ENCODE measurements around the gene EFHD2.
"Not testable (repeated sequence)": the region's sequence is repeated elsewhere in the genome, so short reads cannot be mapped to it uniquely, and the experiment has no call there.

The EFHD2 gene

DNA sequence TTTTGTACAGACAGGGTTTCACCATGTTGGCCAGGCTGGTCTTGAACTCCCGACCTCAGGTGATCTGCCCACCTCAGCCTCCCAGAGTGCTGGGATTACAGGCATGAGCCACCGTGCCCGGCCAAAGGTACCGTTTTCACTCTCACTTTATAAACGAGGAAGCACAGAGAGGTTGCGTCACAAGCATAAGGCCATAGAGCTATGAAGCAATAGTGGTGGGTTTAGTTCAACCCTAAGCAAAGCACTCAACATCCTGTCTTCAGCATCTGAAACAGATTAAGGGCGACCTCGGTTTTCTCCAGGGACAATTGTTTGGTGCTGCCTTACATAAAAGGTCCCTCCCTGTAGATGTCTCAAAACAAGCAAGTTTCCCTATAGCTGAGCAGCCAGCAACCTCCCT is 25.1 kb downstream of the EFHD2 start:
- not testable (repeated sequence) for DNase-seq

DNA sequence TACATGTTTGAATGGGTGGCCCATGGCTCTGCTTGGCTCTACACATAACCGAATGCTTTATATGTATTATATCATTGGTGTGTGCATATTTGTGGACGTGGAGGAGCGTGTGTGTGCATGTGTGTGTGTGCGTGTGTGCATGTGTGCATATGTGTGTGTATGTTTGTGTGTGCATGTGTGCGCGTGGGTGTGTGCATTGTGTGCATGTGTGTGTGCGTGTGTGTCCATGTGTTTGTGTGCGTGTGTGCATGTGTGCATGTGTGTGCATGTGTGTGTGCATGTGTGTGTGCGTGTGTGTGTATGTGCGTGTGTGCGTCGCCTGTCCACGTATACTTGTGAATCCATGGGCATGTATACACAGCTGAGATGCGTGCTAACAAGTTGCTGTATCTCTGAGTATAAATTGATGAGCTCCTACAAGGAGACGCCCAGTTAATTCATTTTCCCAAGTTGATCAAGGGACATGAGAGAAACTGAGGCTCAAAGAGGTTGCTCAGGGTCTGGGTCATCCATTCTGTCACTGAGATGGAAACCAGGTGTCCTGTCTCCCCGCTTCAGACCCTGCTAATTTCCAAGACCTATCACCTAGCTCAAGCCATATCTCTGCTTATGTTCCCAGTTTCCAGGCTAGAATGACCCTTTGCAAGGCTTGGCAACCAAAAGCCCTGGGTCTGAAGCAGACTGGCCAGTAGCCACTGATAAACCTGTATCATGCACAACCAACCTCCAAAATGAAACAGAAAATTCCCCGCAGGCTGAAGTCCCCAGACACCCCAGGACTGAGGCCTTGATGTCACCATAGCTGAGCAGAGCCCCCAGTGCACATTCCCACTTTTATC is 25.8 kb downstream of the EFHD2 start:
- no peak for DNase-seq

DNA sequence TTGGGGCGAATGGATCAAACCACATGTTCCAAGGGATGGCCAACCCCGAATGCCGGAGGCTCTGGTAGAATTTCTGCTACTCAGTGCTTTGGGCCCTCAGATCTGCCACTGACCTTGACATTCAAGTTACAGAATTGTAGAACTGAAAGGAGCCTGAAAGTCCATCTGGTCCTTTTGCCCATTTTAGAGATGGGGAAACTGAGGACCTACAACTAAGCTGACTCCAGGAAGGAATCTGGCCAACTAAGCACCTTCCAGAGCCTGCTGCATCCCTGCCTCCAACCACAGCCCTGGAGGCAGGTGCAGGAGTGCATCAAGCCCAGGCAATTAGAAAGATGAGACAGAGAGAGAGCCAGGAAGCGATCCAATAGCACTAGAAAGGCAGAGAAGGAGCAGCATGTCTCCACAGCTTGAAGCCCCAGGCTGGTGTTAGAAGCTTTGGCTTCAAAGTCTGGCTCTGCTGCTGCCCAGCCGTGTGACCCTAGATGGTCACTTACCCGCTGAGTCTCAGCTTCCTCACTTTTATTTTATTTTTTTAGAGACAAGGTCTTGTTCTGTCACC is 27.3 kb downstream of the EFHD2 start:
- no peak for DNase-seq

DNA sequence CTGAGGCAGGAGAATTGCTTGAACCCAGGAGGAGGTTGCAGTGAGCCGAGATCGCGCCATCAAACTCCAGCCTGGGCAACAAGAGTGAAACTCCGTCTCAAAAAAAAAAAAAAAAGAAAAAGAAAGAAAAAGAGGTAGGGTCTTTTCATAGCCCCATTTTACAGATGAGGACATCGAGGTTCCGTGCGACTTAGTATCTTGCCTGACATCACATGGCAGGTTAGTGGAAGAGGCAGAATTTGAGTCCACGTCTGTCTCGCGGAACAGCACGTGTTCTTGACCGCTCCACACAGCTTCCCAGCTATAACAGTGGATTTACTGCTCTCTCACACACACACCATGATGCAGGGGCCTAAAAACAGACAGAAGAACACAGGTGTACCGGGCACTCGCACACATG is 29.6 kb downstream of the EFHD2 start:
- DNase-seq, result no peak

DNA sequence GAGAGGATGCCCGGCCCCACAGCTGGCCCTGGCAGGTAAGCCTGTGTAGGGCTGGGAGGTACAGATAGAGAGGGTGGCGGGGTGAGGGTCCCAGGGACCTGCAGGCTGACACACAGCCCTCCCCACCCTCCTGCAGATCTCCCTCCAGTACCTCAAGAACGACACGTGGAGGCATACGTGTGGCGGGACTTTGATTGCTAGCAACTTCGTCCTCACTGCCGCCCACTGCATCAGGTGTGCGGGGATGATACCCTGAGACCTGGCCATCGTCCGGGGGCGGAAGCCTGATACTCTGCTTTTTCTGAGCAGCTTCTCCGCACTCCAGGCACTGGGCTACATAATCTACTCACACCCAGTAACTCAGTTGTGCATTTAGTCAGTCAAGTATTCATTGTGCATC is 30.7 kb downstream of the EFHD2 start:
- no peak for DNase-seq

DNA sequence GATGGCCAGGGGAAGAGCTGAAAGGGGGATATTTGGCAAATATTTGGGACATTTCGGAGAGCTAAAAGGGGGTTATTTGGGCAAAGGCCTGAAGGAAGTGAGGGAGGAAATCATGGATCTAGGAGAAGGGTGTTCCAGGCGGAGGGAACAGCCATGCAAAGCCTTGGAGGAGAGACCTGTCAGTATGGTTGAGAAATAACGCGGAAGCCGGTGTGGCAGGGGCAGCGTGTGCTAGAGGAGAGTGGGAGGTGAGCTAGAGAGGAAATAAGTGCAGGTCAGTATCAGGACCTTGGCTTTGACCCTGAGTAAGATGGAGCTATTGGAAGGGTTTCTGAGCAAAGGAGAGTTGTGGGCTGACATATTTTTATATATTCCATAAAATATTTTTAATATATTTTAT is 31.6 kb downstream of the EFHD2 start:
- DNase-seq, result no peak

DNA sequence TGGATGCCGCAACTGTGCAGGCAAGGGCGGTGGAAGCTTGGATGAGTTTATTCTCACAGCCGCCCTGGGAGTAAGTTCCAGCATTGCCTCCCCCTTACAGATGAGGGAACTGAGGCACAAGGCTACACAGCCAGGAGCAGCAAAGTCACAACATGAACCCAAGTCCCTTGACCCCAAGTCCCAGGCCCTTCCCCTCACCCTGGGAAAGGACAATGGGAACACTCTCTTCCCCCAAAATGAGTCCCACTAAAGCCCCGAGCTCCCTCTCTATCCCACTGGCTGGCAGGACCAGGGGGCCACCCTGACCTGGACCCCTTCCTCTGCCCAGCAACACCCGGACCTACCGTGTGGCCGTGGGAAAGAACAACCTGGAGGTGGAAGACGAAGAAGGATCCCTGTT is 32.4 kb downstream of the EFHD2 start:
- no peak for DNase-seq

DNA sequence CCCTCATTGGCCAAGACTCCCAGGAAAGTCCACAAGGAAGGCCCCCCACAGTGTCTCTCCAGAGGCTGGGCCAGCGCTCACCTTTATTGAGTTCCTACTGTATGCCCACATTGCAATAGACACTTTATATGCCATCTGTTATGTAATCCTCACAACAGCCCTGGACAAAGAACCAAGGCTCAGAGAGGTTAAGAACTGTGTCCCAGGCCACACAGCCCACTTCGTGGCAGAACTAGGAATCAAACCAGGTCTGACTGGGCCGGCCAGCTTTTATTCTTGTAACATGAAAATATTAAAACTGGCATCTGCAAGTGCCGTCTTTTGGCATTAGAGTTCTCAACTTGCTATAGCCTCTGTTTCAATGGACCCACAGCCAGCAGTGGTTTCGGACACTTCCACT is 33.1 kb downstream of the EFHD2 start:
- no peak for DNase-seq

DNA sequence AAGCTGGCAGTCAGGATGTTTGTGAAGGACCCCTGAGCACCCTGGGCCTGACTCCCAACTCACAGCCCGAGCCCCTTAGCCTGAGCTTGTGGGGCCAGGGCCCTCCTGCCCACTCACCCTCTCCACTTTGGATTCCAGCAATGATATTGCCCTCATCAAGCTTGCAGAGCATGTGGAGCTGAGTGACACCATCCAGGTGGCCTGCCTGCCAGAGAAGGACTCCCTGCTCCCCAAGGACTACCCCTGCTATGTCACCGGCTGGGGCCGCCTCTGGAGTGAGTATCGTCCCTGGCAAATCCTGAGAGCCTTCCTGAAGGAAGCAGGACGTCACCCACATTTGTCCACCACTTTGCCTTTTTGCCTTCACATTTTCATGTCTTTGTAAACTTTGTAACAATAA is 33.6 kb downstream of the EFHD2 start:
- DNase-seq, result no peak

DNA sequence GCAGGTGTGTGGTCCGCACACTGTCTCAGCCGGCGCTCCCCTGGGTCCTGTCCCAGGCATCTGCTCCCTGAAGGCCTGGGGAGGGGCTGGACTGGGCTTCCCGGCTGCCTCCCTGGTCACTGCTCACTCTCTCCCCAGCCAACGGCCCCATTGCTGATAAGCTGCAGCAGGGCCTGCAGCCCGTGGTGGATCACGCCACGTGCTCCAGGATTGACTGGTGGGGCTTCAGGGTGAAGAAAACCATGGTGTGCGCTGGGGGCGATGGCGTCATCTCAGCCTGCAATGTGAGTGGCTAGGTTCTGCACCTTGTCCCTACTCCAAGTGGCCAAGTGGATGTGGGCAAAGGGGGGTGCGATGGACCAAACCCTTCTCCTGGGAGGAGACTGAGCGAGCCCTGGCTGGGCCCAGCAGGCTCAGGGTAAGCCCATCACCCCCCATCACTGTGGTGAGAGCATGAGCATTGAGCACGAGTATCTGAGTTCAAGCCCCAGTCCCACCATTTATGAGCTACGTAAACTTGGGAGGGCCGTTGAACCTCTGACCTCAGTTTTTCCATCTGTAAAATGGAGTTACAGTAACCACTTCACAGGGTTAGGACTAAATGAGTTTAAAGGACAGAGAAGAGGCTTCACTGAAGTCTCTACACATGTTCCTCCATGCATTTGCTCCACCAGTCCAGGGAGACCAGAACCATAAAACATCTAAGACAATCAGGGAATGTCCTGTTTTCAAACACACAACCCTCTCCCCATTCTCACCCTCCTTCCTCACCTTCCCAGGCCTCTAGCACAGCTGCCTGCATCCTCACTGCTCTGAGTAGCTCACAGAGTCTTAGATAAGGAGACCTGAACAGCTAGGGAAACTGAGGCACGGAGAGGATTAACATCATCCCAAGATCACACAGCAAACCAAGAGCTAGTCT is 35.0 kb downstream of the EFHD2 start:
- no peak for DNase-seq

DNA sequence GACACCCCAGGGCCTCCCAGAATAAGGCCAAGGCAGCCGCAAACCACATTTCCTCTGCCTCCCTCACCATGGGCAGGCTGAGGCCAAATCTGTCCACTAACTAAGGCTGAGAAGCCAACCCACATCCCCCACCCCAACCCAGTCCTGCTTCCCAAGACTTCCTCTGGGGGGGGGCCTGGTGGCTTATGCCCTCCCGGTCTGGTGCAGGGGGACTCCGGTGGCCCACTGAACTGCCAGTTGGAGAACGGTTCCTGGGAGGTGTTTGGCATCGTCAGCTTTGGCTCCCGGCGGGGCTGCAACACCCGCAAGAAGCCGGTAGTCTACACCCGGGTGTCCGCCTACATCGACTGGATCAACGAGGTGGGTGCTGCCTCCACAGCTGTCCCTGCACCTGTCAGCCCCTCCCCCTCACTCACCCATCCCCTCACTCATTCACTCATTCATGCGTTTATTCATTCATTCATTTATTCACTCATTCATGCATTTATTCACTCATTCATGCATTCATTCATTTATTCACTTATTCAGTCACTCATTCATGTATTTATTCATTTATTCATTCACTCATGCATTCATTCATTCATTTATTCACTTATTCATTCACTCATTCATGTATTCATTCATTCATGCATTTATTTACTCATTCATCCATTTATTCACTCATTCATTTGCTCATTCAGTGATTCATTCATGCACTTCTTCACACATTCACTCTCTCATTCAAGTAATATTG is 35.9 kb downstream of the EFHD2 start:
- DNase-seq, result no peak

DNA sequence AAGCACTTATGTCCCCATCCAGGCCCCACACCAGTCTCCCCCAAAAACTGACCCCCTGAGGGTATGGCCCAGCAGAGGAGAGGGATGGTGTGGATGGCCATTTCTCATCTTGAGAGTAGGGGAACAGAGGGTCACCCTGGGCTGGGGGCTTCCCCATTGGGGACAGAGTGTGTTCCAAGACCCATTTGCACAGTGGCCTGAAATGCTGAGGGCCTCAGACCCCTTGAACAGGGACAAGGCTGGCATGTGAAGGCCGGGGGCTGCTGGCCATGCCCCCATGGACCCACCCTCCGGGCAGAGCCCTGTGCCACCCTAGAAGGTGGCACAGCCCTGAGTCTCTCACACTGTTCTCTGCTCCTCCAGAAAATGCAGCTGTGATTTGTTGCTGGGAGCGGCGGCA is 36.5 kb downstream of the EFHD2 start:
- no peak for DNase-seq

DNA sequence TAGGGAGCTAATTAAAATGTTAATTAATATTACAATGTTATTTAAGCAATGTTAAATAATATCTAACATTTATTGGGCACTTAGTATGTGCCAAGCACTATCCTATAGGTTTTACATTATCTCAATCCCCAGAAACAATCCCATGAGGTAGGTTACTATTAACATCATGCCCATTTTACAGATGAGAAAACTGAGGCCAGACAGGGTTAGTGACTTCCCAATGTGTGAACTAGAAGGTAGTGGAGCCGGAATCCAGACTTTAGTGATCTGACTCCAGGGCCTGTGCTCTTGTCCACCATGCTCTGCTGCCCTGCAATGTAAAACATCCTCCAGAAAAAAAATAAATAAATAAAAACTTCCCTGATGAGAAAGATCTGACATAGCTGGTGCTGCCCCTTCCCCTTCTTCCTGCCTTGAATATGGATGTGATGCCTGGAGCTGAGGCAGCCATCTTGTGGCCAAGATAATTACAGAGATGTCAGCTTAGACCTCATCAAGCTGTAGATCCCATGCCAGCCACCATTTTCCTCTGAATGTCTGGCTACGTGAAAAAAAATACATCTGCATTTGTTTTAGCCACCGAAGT is 39.3 kb downstream of the EFHD2 start:
- no peak for DNase-seq

DNA sequence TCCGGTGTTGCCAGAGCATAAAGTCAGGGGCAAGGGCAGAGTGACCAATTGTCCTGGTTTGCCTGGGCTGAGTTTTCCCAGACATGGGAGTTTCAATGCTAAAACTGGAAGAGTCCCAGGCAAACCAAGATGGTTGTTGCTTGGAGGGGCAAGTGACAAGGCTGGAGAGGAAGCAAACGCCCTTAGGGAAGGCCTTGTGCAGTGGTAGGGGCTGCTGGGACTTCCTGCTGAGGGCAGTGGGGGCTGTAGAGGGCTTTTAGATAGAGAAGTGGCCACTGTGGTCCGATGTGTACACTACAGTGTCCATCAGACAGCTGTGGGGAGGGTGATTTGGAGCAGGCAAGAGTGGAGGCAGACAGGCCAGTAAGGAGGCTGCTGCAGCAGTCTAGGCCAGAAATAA is 39.9 kb downstream of the EFHD2 start:
- no peak for DNase-seq

DNA sequence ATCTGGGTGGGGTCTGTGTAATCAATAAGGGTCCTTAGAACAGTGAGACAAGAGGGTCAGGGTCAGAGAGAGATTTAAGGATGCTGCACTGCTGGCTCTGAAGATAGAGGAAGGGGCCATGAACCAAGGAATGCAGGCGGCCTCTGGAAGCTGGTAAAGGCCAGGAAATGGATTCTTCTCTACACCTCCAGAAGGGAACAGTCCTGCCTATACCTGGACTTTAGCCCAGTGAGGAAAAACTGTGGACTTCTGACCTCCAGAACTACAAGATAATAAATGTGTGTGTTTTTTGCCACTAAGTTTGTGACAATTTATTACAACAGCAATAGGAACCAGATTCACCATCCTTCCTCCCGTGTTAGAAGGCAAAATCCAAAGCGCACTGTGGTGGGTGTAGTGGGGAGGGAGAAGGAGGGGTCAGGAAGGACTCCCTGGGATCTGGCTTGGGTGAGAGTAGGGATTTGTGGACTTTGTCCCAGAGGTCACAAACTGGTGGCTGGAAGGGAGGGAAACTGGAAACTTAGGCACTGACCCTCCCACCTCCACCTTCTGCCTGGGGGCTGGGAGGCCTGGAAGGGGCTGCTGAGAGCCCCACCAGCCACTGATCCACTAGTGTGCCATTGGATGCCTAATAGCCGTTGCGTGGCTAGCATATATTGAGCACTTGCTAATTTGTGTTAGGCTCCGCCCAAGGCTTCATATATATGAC is 41.5 kb downstream of the EFHD2 start:
- no peak for DNase-seq

DNA sequence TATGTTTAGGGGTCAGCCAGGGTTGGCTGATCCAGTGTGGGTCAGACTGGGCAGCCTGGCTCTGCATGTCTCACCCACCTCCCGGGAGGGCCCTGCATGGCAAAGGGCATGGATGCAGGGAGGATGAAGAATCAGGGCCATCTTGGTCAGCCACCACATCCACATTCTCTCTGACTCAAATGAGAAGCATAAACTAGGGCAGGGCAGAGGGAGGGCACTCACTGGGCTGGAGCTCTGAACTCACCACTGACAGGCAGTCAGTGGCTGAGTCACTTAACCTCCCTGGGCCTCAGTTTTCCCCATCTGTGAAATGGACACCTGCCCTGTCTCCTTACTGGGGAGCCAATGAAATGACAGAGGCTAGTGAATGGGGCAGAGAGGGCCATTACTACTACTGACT is 42.5 kb downstream of the EFHD2 start:
- DNase-seq, result no peak

DNA sequence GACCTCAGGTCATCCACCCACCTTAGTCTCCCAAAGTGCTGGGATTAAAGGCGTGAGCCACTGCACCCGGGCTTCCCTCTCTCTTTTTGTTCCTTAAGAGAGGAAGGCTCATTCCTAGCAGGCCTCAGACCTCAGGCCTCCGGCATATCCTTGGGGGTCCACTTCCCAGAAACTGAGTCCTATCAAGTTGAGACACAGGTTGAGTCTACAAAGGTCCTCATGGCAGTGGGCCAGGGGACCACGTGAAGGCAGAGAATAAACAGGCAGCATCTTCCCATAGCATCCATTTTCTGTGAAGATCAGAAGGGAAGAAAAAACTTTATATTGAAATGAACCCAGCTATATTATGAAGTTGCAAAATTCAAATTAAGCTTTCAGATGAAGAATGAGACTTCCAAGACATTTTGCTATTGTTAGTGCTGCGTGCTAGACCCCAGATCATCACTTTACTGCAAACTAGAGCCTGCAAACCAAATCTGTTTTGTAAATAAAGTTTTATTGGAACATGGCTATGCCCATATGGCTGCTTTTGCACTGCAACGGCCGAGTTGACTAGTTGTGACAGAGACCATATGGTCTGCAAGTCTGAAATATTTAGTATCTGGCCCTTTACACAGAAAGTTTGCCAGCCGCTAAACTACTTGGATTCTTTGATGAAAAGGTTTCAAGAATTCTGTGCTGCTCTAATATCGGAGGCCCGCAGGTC is 43.3 kb downstream of the EFHD2 start:
- DNase-seq, result peak; percentile 73

DNA sequence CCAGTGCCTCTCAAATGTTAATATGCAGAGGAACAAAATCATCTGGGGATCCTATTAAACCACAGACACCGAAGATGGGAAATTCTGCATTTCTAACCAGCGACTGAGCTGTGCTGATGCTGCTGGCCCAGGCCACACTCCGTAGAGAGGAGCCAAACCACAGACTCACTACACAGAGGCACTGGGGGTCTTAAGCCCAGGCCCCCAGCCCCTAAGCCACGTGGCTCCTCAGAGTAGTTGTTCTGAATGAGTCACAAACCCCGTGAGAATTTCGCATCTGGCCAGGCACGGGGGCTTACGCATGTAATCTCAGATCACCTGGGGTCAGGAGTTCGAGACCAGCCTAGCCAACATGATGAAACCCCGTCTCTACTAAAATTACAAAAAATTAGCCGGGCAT is 44.0 kb downstream of the EFHD2 start:
- no peak for DNase-seq

DNA sequence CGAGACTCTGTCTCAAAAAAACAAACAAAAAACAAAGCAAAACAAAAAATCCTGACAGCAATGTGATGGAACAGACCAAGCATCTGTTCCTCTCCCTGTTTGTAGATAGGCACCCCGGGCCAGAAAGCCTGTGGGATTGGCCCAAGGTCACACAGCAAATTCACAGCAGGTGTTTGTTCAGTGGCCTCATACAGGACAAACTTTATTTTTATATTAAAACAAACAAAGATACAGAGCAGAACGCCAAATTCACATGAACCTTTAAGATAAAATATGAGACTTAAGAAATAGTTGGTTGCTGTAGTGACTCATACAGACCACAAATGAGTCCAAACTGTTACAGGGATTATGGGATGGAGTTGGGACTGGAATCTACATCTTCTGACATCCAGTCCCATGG is 44.6 kb downstream of the EFHD2 start:
- DNase-seq, result no peak

DNA sequence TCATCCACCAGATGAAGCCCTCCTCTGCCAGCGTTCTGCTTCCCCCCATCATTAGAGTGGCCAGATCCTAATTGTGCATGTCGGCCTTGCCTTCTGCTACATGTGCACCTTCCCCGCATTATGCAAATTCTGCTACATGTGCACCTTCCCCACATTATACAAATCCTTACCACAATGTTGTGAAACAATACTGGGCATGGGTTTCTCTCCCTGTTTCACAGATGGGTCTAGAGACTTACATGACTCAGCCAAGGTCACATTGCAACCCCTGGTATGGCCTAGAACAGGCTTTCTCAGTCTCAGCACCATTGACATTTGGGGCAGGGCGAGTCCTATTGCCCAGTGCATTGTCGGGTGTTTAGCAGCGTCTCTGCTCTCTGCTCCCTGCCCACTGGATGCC is 45.8 kb downstream of the EFHD2 start:
- no peak for DNase-seq

DNA sequence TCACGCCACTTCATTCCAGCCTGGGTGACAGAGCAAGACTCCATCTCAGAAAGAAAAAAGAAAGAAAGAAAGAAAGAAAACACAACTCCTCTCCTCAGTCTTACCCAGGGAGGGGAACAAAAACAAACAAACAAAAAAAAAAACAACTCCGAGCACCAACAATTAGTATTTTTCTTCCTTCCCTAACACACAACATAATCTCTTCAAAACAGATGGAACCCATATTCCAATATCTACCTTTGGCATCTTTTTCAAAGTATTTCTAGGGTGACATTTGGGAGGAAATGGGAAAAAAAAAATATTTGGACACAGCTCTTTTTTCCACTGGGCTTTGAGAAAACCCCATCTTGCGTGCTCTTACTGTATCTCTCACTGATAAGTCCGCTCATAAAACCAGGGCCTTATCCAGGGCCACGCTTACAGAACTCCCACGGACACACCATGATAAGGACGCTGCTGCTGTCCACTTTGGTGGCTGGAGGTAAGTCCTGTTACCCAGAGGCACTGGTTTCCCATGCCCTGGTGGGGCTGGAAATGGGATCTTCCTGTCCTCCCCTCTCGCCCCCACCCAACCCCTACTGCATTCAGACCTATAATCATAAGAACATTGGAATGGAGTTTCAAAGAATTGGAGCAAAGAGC is 46.7 kb downstream of the EFHD2 start, which contains the start of gene CELA2A:
Gene CELA2A (plus strand): TSS at position 420 of the 642 bp plus-strand sequence. CDS start 22 bp downstream, at position 442.
- DNase-seq, result no peak
